T47D (cell line): ENCODE data around the gene LSS.
"Not testable (repeated sequence)": the region's sequence is repeated elsewhere in the genome, so short reads cannot be mapped to it uniquely, and the experiment has no call there.

ENCODE experiments used
- DNase-seq, 2 experiments: peaks; one replicate each; pipeline versions ENCODE4 v3.0.0 to v3.0.0-alpha.2; 2011 to 2012; ENCODE audit warnings: low read depth in 1 of 2, low spot score in 1 of 2
- JUND ChIP-seq: IDR thresholded peaks from 2 replicates; pipeline ENCODE4 v1.6.1; 2012; ENCODE audit warnings: low read depth
- in situ Hi-C: cut with HindIII; loops from 2 replicates; pipeline ENCODE4 v1.10.0; 2016; ENCODE audit warnings: low sequenced_read_pairs, low pct_unique_long_range_greater_than_20kb

The LSS gene

DNA sequence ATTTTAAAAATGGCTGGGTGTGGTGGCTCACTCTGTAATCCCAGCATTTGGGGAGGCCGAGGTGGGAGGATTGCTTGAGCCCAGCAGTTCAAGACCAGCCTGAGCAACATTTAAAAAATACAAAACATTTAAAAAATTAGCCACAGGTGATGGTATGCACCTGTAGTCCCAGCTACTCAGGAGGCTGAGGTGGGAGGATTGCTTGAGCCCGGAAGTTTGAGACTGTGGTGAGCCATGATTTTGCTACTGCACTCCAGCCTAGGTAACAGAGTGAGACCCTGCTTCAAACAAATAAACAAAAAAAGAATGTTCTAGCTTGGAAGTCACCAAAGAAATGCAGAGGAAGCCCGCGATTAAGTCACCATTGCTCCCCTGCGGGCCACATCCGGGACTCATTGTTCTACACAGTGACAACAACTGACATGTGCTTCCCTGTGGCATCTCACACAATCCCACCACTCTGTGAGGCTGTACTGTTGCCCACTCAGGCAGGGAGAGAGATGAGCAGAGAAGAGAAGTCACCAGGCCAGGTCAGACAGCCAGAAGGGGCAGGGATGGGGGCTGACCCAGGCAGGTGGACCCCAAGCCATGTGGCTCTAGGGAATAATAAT, 25.9 kb downstream of the LSS start:
- TF ChIP-seq JUND: no peak
- no peak for DNase-seq
- in situ Hi-C loops: no loop called here

DNA sequence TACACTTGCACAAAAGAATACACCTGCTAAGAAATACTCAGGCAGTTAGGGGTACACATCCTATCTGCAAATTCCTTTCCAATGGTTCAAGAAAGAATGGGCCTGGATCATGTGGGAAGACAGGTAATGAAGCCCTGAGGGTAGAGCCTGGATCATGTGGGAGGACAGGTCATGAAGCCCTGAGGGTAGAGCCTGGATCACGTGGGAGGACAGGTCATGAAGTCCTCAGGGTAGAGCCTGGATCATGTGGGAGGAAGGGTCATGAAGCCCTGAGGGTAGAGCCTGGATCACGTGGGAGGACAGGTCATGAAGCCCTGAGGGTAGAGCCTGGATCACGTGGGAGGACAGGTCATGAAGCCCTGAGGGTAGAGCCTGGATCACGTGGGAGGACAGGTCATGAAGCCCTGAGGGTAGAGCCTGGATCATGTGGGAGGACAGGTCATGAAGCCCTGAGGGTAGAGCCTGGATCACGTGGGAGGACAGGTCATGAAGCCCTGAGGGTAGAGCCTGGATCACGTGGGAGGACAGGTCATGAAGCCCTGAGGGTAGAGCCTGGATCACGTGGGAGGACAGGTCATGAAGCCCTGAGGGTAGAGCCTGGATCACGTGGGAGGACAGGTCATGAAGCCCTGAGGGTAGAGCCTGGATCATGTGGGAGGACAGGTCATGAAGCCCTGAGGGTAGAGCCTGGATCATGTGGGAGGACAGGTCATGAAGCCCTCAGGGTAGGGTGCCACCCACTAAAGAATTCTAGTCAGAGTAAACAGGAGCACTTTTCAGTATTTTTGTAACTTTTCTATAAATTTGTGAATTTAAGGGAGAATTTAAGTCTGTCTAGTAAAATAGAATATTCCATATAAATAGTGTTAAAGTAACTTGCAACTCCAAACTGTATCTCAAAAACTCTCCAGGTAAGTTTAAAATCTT, 27.4 kb downstream of the LSS start:
- DNase-seq, in situ Hi-C loops: not testable (repeated sequence)

- no peak for DNase-seq
- in situ Hi-C loops: no loop called here
- TF ChIP-seq JUND: no peak
Observed at GRCh38 chr21:46199436-46200373, 28.9 kb downstream of the LSS start.

GRCh38 chr21:46196733-46197132, 31.8 kb downstream of the LSS start:
- in situ Hi-C loops: no loop called here
- DNase-seq: no peak
- TF ChIP-seq JUND: no peak

DNA sequence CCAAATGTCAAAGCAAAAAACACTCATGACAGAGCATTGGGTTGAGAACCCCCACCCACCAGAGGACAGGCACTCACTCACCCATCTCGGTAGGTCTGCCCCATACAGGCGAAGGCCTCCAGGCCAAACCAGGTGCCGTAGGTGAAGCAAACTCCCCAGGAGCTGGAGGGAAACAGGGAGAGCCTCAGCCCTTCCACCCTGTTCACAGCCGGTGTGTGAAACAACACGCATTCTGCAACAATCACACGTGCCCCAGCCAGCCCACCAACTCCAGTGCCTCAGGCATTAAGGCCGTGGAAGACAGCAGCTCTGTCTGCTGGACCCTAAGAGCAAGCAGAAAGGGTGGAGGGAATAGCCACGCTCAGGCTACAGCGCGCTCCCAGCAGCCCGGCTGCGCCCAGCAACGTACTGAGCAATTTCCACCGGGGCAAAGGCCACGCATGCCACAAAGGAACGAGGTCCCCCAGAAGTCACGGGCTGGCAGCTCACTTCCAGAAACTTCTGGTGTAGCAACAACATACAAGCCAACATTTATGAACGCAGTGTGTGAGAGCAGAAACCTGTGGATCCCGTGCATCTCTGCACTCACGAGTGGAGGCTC, 32.9 kb downstream of the LSS start:
- DNase-seq: no peak
- TF ChIP-seq JUND: no peak
- in situ Hi-C loops: no loop called here

DNA sequence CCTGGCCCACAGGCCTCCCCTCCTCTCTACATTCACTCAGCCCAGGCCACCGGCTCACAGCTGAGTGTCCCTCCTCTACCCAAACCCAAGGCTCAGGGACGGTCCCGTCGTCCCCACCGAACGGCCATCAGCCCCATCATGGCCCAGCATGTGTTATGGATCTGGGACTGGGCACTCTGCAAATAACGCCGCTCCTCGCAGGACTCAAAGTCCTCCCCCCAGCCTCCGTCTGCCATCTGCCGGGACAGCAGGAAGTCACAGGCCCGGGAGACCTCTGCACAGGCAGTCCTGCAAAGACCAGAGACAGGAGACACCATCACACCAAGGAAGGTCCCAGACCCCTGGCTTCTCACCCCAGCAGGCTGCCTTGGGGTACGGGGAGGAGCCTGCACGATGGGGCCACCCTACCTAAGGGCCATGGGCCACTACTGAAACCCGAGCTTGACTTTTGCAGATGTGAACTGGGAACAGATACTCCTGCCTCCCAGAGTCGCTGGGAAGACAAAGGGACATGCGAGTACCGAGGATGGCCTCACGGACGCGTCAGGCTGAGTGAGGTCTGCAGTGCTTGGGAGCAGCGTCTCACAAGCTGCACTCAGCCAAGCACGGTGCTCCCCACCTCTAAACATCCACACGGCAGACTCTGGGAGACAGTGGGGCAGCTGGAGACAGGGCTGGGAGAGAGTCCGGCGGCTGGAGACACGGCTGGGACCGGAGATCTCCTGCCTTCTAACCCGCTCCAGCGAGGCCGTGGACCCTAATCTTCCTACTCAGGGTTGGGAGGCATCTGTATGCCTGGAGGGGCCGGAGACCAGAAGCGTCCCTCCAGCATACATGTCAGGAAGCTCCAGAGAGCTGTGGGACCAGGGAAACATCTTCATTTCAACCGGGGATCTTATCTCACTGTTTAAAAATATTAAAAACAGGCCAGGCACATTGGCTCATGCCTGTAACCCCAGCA, 33.9 kb downstream of the LSS start:
- DNase-seq: no peak
- in situ Hi-C loops: no loop called here
- TF ChIP-seq JUND: no peak

- no peak for DNase-seq
- in situ Hi-C loops: no loop called here
- TF ChIP-seq JUND: no peak
Observed at GRCh38 chr21:46193829-46194373, 34.7 kb downstream of the LSS start.

GRCh38 chr21:46191686-46192575, 36.6 kb downstream of the LSS start:
- TF ChIP-seq JUND: no peak
- no peak for DNase-seq
- in situ Hi-C loops: no loop called here

- no peak for TF ChIP-seq JUND
- no peak for DNase-seq
- in situ Hi-C loops: no loop called here
Observed at GRCh38 chr21:46191257-46191685, 37.3 kb downstream of the LSS start.

DNA sequence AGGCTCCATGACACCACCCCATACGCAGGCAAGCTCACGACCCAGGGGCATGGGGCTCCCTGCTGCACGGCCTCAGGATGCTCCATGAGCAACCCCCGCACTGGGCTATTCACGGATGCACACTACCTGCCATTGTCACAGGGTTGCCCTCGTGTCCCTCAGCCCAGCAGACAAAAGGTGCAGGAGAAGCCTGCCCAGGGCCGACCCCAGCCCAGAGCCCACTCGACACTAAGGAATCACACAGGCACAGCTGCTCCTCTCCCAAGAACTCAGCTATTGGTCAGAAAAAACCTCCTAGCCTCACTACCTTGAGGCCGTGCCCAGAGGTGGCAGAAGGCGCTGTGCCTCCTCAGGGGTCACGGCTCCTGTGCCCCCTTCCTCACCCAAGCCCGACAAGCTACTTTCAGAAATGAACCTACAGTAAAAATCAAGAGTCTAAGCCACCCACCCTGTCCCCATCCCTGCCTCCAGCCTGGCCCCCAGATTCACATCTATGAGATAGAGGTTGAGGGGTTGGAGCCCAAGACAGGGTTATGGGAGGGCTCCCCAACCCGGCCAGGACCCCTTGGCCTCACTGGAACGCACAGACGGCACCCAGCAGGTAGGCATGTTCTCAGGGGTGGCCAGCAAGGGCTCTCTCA, 38.0 kb downstream of the LSS start:
- TF ChIP-seq JUND: no peak
- no peak for DNase-seq
- in situ Hi-C loops: no loop called here
